GM19025 (cell line): ENCODE results near the gene ELMO1.
A peak's percentile ranks its signal among the peaks of the same experiment; 100 is the strongest.

ENCODE experiments used
- ATAC-seq: cut with Tn5 transposase; IDR thresholded peaks from one replicate; pipeline ENCODE4 v1.9.1; 2021; ENCODE audit warnings: mild to moderate bottlenecking, low read depth, moderate library complexity; ENCODE audit not compliant: unreplicated experiment

Gene ELMO1

DNA sequence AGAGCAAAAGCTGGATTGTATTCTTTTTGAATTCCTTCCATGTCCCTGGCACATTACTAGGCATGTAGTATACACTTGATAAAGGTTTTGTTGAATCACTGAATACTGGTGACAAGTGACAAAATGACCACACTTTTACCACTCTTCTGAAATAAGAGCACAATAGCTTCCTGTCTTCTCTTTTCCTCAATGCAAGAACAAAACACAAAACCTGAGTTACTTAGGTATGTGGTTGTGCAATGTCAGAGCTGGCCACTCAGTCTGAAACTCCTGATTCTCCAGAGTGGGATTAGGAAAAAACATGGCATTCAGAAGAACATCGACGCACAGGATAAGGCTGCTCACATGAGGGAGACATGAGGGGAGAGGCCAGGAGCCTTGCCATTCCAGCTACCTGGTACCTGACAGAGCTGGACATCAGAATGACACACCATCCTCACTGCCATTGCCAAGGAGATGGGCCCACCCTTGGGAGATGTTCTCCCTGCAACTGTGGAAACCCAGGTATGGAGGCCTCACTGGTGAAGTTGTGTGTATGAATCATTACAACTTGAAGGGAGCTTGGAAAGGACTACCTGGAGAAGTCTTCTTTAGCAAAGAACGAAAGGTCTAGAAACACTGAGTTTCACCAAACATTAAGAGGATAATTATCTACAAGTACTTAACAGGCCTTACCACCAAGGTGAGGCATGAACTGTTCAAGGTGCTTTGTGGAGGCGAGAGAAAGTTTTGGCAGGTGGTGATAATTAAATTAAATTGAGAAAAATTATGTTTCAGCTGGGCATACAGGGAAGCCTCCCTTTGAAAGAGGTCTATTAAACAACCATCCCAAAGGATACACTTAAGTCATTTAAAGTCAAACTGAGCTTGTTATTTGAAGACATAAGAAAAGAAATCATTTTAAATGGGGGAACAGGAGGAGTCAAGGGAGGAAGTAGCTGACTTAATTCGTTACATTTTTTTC lies 477.8 kb downstream of the ELMO1 start:
- ATAC-seq, result no peak

DNA sequence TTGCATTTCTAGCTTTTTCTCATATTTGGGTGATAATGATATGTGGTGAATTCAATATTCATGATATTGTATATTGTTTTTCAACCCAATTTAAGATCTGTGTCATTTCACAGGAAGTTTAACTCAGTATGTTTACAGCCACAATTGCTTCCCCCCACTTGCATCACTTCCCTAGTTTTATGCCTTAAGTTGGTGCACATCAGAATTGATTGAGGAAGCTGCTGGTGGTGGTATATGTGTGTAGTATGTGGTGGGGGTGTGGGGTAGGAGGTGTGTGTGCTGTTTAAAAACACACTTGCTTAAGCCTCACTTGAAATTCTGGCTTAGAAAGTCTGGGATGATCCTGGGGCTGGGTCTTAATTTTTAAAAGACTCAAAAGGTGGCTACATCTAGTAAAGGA lies 479.3 kb downstream of the ELMO1 start:
- no peak for ATAC-seq

DNA sequence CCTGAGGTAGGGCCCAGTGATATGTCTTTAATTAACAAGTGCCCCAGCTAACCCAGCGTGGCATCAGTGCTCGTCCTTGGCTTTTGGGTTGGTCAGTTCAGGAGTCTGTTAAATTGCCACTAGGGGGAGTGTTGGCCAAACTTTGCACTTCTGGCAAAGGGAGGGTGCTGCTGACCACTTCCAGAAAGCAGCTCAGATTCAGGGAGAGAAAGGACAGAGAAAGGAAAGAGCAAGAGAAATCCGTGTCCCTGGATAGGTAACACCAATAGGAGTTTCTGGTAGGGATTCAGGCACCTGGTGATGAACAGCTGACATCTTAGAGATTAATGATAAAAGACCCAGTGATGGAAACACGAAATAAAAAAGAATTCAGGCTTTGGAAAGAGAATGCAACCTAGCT lies 481.3 kb downstream of the ELMO1 start:
- ATAC-seq, result no peak

DNA sequence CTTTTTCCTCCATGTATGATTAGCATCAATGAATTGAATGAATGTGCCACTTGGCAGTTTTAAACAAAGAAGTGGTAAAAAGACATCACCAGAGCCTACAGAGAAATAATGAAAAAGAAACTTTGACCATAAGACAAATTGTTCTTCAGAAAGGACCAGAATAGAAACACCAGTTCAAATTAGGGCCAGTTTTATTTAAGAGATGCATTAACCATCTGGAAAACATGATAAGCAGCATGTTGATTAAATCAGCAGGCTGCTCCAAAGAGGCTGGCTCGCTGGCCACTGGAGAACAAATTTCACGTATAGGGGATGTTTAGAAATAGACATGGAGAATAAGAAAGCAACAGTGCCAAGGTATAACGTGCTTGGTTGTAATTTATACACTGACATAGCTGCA lies 482.0 kb downstream of the ELMO1 start:
- ATAC-seq, result no peak

DNA sequence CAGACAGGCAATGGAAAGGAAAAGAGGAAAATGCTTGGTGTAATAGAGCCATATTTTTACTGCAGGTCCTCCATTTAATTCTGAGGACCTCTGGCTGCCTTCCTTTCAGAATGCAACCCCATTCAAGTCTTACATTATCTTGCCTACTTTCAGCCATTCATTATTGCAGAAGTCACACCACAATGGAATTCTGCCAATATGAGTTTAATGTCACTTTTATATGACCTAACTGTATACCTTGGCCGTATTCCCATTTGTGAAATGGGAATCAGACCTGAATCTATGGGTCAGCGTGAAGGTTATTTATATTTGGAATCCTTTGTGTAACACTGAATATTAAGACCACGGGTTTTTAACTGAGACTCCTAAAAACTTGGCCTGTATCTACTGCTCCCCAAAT lies 482.6 kb downstream of the ELMO1 start:
- no peak for ATAC-seq

DNA sequence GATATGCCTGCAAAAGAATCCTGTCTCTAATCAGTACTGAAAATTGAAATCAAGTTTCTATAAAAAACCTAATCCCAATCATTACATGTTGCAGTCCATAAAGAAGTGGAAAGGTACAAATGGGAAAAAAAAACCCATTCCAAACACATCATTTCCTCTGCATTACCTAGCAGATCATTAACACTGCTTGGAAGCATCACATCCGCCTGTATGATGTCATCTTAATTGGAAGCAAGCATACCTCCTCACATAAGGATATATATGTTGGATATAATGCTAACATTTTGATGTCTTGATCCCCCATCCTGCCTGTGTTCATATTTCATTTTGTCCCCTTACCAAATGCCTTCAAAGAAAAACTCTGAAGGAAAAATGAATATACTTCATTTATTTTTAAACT lies 483.0 kb downstream of the ELMO1 start:
- no peak for ATAC-seq

DNA sequence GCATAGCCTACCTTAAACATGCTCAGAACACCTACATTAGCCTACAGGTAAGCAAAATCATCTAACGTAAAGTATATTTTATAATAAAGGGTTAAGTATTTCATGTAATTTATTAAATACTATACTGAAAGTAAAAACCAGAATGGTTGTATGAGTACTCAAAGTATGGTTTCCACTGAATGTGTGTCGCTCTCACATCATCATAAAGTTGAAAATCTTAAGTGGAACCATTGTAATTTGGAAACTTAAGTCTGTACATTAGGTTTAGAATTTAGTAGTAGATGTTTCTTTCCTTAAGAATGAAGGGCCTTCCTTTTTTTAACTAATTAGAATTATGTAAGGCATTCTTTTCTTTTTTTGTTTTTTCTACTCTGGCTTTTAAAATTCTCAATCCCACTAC lies 484.4 kb downstream of the ELMO1 start:
- ATAC-seq, result no peak

DNA sequence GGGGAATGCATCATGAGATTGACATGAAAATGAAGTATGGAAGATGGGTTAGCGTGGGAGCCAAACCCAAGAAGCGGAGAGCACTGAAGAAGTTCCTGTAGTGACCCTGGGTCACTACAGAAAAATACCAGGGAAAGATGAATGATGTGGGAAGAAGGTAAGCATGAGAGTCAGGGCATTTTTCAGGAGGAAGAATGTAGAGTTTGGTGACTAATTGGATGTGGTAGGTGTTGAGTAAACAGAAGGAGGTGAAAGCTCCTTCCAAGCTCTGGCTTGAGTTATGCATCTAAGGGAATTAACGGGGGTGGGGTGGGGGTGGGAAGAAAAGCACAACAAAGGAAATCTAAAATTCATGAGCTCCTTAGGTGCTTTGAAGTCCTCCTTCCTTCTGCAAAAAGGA lies 486.3 kb downstream of the ELMO1 start:
- no peak for ATAC-seq

DNA sequence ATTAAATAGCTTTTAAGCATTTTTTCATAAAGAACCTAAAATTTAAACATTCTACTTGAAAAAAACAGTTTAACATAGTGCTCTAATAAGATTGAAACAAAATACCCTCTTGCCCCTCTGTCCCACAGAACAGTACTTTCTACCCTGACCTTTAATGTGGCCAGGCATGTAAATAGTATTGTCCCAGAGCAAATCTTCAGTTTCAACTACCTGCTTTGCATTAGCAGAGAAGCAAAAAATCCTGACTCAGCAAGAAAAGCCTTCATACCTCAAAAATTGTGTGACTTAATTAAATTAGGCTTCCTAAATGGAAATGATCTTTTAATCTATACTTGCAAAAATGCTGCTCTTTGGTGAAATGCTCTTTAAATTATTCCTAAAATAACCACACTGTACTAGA lies 487.0 kb downstream of the ELMO1 start:
- ATAC-seq, result no peak

DNA sequence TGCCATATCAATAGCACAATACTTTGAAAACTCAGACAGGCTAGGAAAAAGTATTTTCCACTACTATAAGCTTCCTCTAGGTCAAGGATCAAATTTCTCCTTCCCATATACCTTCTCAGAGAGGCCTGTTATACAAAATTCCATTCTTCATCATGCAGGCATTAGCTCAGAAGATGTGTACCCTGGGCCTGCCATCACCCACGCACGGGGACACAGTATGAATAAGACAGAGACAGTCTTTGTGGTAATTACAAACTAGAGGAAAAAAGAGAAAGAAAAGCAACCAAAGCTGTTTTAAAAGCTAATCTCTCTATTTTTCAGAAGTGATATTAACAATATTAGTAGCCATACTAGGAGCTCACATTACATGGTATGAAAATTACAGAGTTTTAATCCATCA lies 487.6 kb downstream of the ELMO1 start:
- no peak for ATAC-seq

DNA sequence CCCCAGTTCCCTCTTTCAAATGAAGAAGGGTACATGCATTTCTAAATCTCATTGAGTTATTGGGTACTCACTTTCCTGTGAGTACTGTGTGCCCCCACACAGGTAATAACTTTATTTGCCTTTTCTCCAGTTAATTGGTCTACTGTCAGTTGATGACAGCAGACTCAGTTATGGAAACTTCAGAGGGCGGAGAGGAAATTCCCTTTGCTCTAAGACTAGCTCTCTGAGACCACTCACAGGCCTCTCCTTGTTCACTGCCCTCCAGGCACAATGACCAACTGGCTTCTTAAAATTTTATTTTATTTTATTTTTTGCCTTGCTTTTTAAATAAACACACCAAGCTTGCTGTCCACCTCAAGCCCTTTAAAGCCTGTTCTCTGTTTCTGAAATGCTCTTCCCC lies 488.6 kb downstream of the ELMO1 start:
- ATAC-seq, result no peak

DNA sequence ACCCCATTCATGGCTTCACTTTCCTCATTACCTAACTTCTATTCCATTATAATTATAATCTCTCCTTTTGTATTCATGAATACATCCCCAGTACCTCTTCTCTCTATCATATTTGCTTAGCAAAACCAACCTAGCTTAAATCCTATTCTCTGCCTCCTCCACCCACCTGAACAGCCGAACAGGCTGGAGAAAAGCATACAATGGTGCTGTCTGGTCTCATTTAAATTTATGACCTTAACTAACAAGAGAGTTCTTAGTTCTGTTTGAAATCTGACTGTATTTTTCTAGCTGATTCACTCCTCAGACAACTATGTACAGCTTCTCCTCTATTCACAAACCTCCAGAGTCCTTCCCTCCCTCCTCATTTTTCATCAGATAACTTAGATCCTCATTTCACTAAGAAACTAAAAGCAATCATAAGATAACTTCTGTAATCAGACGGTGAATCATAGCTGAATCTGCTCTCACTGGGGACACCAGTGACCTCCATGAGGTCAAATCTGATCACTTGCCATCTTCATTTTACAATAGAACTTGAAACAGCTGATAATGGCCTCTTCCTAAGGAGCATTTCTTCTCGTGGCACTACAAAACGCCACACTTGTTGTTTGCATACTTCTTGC lies 490.4 kb downstream of the ELMO1 start:
- no peak for ATAC-seq

DNA sequence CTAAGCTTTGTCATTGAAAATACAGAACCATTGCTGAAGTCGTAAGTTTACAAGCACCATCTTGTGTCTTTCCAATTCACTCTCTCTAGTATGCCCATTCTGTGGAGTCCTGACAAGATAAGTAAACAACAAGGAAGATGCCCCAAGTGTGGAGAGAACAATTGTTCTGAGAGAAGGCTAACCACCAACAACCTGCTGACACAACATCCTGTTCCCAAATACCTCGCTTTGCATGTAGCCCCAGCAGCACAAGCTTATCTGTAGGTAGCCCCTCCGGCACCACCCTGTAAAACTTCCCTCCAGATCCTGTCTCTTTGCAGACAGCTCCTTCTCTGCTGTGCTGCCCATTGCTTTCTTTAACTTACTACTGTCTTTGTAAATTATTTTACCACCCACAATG lies 491.0 kb downstream of the ELMO1 start:
- no peak for ATAC-seq

DNA sequence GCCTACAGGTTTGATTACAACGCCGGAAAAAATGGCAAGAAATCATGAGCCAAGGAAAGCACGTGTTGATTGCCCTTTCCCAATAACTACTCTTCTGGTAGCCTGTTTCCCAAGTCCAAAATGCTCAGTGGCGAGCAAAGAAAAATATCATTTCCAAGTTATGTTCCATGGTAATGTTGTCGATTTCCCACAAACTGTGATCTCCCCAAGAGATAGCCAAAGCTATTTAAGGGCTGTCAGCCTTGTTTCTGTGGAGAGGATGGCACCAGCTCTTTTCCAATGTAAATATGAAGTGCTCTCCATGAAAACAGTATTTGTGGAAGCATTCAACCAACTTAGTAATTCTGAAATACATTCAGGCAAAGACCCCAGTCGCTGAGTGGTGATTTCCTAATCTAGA lies 491.9 kb downstream of the ELMO1 start:
- no peak for ATAC-seq

DNA sequence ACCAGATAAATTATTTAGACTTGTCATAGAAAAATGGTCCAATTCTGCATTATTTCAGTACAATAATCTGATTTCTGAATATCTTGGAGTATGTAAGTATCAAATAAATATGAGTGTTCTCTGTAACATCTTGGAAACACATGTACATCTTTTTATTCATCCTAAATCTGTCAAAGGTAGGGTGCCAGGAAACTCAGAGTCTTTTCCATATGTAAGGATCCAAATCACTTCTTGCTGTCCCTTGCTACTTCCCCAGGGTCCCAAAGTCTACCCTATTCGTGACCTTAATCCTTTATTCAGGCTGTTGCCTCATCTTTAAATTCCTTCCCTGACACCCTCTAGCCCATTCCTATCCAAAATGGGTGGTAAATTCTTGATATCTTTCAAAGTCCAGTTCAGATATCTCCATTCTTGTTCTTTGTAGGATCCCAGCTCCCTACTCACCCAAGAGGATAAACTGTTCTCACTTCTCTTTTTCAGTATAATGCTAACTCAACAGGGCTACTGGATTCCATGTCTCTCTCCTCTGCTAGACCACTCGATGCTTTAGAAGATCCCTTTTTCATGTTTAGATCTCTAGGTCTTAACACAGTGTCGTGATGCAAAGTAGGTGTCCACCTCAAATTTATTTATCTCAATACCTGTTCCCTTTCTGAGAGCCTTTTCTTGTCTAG lies 493.1 kb downstream of the ELMO1 start:
- ATAC-seq, result no peak

DNA sequence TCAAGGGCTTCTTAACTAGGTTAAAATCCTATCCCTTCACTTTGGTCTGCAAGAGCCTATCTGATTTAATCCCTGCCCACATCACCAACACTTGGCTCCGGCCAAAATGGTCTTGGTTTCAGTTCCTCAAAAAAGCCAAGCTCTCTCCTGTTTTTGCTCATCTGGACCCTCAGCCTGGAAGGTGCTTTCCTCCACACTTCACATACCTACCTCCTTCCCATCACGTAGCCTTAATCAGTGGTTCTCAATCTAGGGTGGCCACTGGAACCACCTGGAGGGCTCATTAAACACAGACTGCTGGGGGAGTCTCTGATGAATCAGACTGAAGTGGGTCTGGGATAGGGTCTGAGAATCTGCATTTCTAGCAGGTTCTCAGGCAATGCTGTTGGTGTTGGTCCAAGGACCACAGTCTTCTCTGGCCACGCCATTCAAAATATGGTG lies 497.4 kb downstream of the ELMO1 start:
- peak; percentile 88 for ATAC-seq

DNA sequence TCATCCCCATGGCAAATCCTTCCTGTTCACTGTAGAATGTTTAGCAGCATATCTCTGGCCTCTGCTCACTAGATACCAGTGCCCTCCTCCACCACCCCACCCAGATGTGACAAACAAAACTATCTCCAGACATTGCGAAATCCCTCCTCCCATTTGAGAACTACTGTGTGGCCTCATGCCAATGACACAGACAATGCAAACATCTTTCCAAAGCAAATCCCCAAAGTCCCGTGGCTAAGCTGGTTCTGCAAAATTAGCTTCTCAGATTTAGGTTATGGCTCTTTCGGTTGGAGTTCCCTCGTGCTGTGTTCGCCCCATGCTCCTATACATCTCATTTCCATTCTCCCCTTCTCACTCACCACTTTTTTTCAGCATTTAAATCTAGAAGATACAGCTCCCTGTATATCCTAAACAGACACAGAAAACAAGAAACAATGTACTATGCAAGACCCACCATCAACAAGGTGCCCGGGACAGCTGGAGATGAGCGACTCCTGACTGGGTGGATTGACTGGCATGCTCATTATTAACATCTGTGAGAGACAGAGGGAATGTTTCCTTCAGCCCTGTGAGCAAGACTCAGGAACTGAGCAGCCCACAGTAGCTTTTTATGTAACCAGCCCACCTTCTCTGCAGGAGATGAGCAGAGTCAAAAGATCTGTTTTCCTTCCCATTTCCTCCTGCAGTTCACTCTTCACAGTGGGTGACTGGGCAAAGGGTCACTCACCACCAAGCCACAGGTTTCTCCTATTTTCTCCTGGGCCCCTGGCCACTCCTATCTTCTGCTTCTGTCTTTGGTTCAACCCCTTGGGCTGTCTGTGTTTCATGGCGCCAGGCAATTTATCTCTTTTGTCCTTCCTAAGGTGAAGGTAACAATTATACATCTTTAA lies 498.7 kb downstream of the ELMO1 start:
- ATAC-seq, result no peak

DNA sequence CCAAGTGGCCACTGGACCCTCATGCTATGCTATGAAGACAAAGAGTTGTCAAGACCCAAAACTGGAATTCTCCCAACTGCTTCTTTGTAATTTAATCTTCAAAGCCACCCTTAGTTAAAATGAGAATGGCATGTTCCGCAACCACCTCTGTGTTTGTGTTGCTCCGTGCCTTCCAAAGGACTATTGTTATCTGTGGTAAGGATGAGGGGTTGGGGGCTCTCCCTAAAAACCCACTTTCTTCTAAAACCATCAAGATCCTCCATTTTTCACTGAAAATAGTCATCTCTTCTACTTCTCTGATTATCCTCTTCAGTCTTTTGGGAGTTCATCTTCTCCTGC lies 502.3 kb downstream of the ELMO1 start:
- no peak for ATAC-seq

DNA sequence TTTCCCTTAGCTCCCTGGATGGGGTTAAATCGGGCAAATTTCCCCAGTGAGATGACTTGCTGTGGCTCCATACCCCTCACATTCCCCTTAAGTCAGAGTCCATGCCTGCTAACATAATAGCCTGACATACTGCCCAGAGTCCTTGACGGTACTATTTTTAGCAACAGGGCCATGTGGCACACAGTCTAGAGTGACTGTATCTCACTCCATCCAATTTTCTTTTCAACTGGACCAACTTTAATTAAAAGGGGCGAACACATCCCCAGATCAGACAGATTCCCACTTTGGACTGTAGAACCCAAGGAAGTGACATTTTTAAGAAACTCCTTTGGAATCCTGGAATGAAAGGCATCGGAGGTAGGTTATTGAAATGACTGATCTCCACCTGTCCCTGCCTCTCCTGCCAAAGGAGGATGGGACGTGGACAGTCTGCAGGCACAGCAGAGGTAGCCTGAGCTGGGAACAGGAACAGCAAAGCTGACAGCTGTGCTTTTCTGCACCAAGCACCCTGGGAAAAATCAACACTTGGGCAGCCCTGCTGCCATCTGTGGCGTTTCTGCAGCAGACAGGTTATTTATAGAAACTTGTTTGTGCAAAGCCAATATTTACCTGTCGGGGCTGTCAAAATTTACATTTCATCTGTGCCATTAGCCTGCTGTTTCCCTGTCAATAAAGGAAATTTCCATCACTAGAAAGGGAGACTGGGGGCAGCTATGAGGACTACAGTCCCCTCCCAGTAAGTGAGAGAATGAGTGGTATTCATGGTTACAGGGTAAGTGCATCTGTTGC lies 502.9 kb downstream of the ELMO1 start:
- no peak for ATAC-seq

DNA sequence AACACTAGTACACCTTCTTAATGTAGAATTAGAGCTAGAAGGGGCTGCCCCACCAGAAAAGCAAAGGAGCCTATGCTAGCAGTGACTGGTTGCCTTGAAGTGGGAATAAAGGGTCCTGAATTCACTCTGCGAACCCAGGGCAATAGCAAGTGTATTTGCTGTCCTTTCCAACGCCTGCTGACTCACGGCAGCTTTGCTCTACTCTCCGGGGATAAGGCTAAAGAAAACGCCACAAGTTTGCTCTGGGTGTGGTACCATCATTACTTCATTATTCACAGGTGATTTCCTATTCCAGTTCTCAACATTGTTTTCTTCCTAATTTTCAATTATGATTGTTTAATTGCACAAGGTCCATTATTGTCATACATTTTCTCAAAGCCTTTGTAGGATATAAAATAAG lies 503.8 kb downstream of the ELMO1 start:
- no peak for ATAC-seq
